OCI-LY1 (cell line): ENCODE data around the gene RAB19.

Experiments used
- EZH2 ChIP-seq: fragments of 200-600 bp; sonication (generic), shearing (Covaris generic); IDR thresholded peaks from 2 replicates; pipeline ENCODE4 v1.8.0; 2017; ENCODE audit warnings: borderline replicate concordance, mixed run types, mild to moderate bottlenecking, antibody characterized with exemption, low read length, moderate library complexity, mixed read lengths
- TF ChIP-seq, protein P1 (sequence below): fragments of 200-600 bp; sonication (generic), shearing (Covaris generic); IDR thresholded peaks from 2 replicates; pipeline ENCODE4 v1.5.1; 2017; ENCODE audit warnings: mild to moderate bottlenecking, antibody characterized with exemption, low read length, moderate library complexity, mixed read lengths

- TF ChIP-seq, protein P1, sequence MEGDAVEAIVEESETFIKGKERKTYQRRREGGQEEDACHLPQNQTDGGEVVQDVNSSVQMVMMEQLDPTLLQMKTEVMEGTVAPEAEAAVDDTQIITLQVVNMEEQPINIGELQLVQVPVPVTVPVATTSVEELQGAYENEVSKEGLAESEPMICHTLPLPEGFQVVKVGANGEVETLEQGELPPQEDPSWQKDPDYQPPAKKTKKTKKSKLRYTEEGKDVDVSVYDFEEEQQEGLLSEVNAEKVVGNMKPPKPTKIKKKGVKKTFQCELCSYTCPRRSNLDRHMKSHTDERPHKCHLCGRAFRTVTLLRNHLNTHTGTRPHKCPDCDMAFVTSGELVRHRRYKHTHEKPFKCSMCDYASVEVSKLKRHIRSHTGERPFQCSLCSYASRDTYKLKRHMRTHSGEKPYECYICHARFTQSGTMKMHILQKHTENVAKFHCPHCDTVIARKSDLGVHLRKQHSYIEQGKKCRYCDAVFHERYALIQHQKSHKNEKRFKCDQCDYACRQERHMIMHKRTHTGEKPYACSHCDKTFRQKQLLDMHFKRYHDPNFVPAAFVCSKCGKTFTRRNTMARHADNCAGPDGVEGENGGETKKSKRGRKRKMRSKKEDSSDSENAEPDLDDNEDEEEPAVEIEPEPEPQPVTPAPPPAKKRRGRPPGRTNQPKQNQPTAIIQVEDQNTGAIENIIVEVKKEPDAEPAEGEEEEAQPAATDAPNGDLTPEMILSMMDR = no peak
- TF ChIP-seq EZH2 = no peak
These were observed 14.8 kb downstream of the RAB19 start for GRCh38 chr7:140418653-140419052.
